GM20000 (cell line): ENCODE data around the gene RCHY1.
"Not testable (repeated sequence)": the region's sequence is repeated elsewhere in the genome, so short reads cannot be mapped to it uniquely, and the experiment has no call there.

Experiments used
- DNase-seq: peaks from one replicate; pipeline ENCODE4 v3.0.0; 2012; ENCODE audit warnings: low spot score
- TF ChIP-seq, protein P1 (sequence below): IDR thresholded peaks from 2 replicates; pipeline ENCODE4 v1.5.1; 2012; ENCODE audit warnings: mild to moderate bottlenecking, control low read depth; ENCODE audit errors: extremely low read depth, missing control alignments

Gene RCHY1

DNA sequence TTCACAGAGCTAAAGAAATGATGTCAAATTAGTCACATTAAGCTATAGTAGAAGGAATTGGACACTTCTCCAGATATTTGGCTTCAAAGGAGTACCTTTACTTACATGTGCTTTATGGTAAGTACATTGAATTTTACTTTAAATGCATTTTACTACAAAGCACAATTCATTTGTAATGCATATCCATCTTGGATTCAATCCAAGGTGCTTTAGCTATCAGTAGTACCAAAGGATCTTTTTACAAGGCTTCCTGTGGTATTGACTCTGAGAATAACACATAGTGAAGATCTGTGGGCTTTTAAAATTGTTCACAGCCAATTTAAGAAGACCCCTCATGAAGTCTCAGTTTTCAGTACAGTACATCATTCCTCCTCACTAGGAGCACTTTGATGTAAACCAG lies 13.3 kb upstream of the RCHY1 start:
- TF ChIP-seq, protein P1, sequence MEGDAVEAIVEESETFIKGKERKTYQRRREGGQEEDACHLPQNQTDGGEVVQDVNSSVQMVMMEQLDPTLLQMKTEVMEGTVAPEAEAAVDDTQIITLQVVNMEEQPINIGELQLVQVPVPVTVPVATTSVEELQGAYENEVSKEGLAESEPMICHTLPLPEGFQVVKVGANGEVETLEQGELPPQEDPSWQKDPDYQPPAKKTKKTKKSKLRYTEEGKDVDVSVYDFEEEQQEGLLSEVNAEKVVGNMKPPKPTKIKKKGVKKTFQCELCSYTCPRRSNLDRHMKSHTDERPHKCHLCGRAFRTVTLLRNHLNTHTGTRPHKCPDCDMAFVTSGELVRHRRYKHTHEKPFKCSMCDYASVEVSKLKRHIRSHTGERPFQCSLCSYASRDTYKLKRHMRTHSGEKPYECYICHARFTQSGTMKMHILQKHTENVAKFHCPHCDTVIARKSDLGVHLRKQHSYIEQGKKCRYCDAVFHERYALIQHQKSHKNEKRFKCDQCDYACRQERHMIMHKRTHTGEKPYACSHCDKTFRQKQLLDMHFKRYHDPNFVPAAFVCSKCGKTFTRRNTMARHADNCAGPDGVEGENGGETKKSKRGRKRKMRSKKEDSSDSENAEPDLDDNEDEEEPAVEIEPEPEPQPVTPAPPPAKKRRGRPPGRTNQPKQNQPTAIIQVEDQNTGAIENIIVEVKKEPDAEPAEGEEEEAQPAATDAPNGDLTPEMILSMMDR, result no peak
- DNase-seq, result no peak

DNA sequence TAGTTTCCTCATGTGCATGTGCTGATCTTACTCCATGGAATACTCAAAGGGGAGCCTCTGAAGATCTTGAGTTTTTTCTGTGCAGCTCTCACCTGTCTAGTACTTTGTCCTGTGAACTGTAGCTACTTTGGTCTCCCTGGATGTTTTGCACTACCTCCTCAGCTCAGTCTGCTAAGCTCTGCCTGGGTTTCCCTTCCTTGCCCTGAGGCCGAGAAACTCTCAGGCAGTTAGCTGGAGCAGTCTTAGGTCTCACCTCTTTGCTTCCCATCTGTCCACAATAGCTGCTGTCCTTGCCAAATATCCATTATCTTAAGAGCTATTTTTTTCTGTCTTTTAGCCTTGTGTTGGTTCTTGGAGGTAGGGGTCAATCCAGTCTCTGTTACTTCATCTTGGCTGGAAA lies 11.7 kb upstream of the RCHY1 start:
- no peak for DNase-seq
- TF ChIP-seq, protein P1, result no peak

DNA sequence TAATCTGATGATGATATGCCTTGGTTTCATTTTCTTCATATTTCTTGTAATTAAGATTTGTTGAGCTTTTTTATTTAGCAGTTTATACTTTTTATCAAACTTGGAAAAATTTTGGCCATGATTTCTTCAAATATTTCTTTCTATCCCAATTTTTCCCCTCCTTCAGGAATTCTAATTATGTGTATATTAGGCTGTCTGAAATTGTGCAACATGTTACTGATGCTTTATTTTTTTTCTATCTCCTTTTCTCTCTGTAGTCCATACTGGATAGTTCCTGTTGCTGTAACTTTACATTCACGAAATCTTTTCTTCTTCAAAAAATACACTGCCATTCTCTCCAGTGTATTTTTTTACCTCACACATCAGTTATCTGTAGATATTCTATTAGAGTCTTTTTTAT lies 10.9 kb upstream of the RCHY1 start:
- TF ChIP-seq, protein P1, result no peak
- DNase-seq, result no peak

DNA sequence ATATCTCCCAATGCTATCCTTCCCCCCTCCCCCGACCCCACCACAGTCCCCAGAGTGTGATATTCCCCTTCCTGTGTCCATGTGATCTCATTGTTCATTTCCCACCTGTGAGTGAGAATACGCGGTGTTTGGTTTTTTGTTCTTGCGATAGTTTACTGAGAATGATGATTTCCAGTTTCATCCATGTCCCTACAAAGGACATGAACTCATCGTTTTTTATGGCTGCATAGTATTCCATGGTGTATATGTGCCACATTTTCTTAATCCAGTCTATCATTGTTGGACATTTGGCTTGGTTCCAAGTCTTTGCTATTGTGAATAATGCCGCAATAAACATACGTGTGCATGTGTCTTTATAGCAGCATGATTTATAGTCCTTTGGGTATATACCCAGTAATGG lies 5.2 kb upstream of the RCHY1 start:
- not testable (repeated sequence) for DNase-seq

DNA sequence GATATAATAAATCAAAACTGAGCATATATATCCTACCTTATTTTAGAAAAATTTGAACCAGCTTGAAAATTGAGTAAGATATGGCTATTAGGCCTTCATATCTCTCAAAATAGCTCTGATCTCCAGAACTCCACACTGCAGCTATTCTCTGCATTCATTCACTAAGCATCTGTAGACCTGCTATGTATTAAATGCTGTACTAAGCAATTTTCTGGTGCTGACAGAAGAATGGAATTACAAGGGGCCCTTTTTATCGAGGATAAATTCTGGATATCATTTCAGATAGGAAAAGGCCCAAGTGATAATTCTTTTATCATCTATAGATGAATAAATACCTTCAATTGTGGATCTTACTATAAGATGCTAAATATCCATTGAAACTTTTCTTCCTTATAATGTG lies 1.9 kb upstream of the RCHY1 start:
- TF ChIP-seq, protein P1, result no peak
- no peak for DNase-seq

DNA sequence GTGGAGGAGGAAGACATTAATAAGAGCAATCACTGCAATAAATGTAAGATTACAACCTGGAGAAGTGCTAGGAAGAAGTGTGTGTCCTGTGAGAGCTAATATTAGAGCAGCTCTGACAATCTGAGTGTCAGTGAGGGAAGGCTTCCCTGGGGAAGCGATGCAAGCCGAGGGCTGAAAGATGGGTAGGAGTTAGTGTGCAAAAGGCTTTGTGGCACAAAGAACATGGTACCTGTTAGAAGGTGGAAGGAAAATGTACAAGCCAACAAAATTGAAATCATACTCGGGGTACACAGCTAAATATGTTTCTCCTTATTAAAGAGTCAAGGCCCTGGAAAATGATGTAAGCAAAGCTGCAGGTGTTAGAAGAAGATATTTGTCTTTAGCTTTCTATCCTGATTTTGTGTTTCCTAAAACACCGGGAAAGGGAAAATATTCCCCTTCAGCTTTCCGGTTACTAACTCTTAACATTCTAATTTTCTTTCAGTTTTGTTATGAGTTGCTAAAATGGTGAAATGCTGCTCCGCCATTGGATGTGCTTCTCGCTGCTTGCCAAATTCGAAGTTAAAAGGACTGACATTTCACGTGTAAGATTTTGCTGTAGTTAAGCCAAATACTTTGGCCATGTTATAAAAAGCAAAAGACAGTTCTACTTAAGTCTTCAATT lies 878 bp upstream of the RCHY1 start:
- peak; percentile 18 for DNase-seq
- TF ChIP-seq, protein P1, result no peak

DNA sequence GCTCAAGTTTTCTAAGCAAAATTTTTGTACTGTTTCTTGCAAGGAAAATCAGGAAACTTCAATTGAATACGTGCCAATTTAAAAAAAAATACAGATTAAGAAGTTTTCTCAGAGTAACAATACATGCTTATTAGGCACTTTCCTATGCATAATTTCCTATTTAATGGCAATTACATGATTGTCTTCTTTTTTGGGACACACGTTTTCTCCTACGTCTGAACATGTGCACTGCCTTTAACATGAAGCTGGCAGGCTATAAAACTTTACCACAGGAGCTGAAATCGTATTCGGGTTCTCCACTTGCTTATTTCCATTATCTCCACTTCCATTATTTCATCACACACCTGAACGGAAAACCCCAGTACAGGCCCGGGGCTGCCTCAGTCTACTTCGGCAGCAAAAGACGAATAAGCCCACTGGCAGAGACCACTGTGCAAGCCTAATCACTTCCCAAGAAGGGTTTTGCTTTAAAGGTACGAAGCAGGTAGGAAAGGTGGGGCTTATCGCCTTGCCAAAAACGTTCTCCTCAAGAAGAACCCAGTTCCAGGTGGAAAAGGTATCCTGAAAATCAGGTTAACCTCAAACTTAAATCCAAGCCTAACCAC lies 575 bp downstream of the RCHY1 start:
- TF ChIP-seq, protein P1, result no peak
- no peak for DNase-seq

DNA sequence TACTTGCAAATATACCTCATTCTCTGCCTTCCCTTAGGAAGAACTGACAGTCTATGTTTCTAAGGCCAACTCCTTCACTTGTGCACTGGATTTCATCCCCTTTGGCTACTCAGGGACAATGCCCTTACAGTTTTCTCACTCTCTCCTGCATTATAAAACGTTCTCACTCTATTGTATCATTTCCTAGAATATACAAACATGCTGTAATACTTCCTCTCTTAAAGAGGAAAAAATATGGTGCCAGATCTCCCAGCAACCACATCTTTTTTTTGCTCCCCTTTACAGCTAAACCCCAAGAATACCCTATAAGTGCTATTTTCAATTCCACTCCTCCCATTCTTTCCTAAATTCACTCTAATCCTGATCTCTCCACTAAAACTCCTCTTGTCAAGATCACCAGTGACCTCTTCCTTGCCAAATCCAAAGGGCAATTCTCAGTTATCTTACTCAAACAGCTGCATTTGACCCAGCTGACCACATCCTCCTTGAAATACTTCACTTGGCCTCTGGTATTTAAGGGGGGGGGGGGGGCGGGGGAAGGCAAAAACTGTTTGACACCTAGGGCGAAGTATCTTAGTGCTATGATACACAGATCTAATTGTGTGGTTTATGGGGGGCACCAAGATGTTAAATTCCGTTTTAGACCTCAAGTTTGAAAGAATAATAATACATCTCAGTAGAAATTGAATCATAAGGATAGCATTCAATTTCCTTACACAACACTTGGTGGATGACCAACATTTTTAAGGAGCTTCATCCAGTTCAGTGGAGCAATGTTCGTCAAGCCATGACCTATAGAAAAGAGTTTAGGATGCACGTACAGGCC lies 1.6 kb downstream of the RCHY1 start:
- peak; percentile 13 for DNase-seq
- TF ChIP-seq, protein P1, result no peak
